HCT116 (cell line): ENCODE measurements around the gene IMPA2. TPM values are rescaled to one million over a fixed set of nuclear protein-coding genes. Genes with fewer than 3 reads are reported as not detected.

Experiments
- ATAC-seq: fragments of 200-7000 bp; cut with Tn5 transposase; 2 replicates; pipeline ENCODE4 v1.9.1; 2020; ENCODE audit warnings: mild to moderate bottlenecking, moderate library complexity
- BruUV-seq: library from RNA; stranded (reverse); fragments of 400-500 nt; replicated peaks from 2 replicates; lab custom pipeline; 2021; lab: Mats Ljungman, UMichigan
- CTCF ChIA-PET: fragments of 300-600 bp; sonication (Branson Sonifier 250); formaldehyde crosslinking; loops from one replicate; lab custom pipeline; 2021; ENCODE audit warnings: antibody characterized with exemption; lab: Charles Lee
- POLR2A ChIA-PET: fragments of 300-600, 350-600 bp; sonication (Branson Sonifier 250); formaldehyde crosslinking; loops from one replicate; lab custom pipeline; 2021; ENCODE audit warnings: antibody characterized with exemption; lab: Charles Lee
- RAD21 ChIA-PET, 2 experiments: fragments of 300-600 bp; sonication (Branson Sonifier 250); formaldehyde crosslinking; loops; one replicate each; lab custom pipeline; 2023; ENCODE audit warnings: low total read pairs in 2 of 2; ENCODE audit not compliant: uncharacterized antibody in 2 of 2, unreplicated experiment in 2 of 2, low non-redundant PET in 1 of 2; lab: Charles Lee
- DNase-seq: peaks from one replicate; pipeline ENCODE4 v3.0.0-alpha.2; 2010; ENCODE audit warnings: low read depth, low spot score
- H2AFZ ChIP-seq: fragments of 200-600 bp; shearing (Covaris generic), sonication (generic); 2 replicates; pipeline ENCODE4 v1.6.1; 2017; ENCODE audit warnings: low read depth, mixed run types, mixed read lengths, antibody characterized with exemption, low read length; ENCODE audit not compliant: poor library complexity, severe bottlenecking
- H3K27ac ChIP-seq: 2 replicates; pipeline ENCODE4 v1.5.1; 2012; ENCODE audit warnings: low read depth, low read length
- H3K27me3 ChIP-seq: fragments of 200-600 bp; sonication (generic); 2 replicates; pipeline ENCODE4 v1.6.1; 2016; ENCODE audit warnings: mixed run types, low read length, mixed read lengths; ENCODE audit not compliant: insufficient read depth
- H3K36me3 ChIP-seq, 2 experiments: fragments of 200-500 bp in 1 of 2; fragments of 200-600 bp in 1 of 2; sonication (Bioruptor generic) in 1 of 2; sonication (generic) in 1 of 2; 2 replicates each; pipeline versions ENCODE4 v1.5.1 to v1.6.1; 2014 to 2016; ENCODE audit warnings: low read length in 2 of 2, inconsistent platforms in 1 of 2, mixed read lengths in 1 of 2, mixed run types in 1 of 2; ENCODE audit not compliant: insufficient read depth in 2 of 2, control insufficient read depth in 1 of 2
- H3K4me1 ChIP-seq, 2 experiments: fragments of 200-600 bp in 1 of 2; sonication (generic) in 1 of 2; 2 replicates each; pipeline versions ENCODE4 v1.5.1 to v1.6.1; 2012 to 2017; ENCODE audit warnings: low read length in 2 of 2, inconsistent platforms in 1 of 2, mild to moderate bottlenecking in 1 of 2, mixed read lengths in 1 of 2, mixed run types in 1 of 2, moderate library complexity in 1 of 2; ENCODE audit not compliant: insufficient read depth in 2 of 2, control insufficient read depth in 1 of 2
- H3K4me2 ChIP-seq: fragments of 200-600 bp; sonication (generic); 2 replicates; pipeline ENCODE4 v1.6.1; 2017; ENCODE audit warnings: mixed run types, low read length, mixed read lengths
- H3K4me3 ChIP-seq, 2 experiments: fragments of 200-600 bp in 1 of 2; sonication (generic) in 1 of 2; replicated peaks in 1 of 2; 2 replicates each; pipeline ENCODE4 v1.5.1; 2011 to 2016; ENCODE audit warnings: low read length in 2 of 2, control low read depth in 1 of 2, low read depth in 1 of 2, mild to moderate bottlenecking in 1 of 2, mixed read lengths in 1 of 2, mixed run types in 1 of 2
- H3K79me2 ChIP-seq: fragments of 200-600 bp; sonication (generic); 2 replicates; pipeline ENCODE4 v1.6.1; 2017; ENCODE audit warnings: mild to moderate bottlenecking, mixed run types, low read length, moderate library complexity, mixed read lengths; ENCODE audit not compliant: insufficient read depth
- H3K9ac ChIP-seq: fragments of 200-600 bp; sonication (generic); 2 replicates; pipeline ENCODE4 v1.6.1; 2016; ENCODE audit warnings: low read length, mixed read lengths
- H3K9me2 ChIP-seq: fragments of 200-600 bp; sonication (generic), shearing (Covaris generic); 2 replicates; pipeline ENCODE4 v1.6.1; 2017; ENCODE audit warnings: mixed run types, mild to moderate bottlenecking, moderate library complexity; ENCODE audit not compliant: insufficient read depth
- H3K9me3 ChIP-seq, 2 experiments: fragments of 200-500 bp in 1 of 2; fragments of 200-600 bp in 1 of 2; sonication (Bioruptor generic) in 1 of 2; sonication (generic) in 1 of 2; 2 replicates each; pipeline ENCODE4 v1.6.1; 2014 to 2017; ENCODE audit warnings: low read length in 2 of 2, mixed read lengths in 2 of 2, inconsistent platforms in 1 of 2, low read depth in 1 of 2, mild to moderate bottlenecking in 1 of 2, mixed run types in 1 of 2, moderate library complexity in 1 of 2; ENCODE audit not compliant: control insufficient read depth in 1 of 2, insufficient read depth in 1 of 2
- H4K20me1 ChIP-seq: fragments of 200-600 bp; sonication (generic), shearing (Covaris generic); 2 replicates; pipeline ENCODE4 v1.6.1; 2017; ENCODE audit warnings: mixed run types, mild to moderate bottlenecking, moderate library complexity; ENCODE audit not compliant: insufficient read depth
- ATF3 ChIP-seq: IDR thresholded peaks from 2 replicates; pipeline ENCODE4 v1.6.1; 2012
- CBX3 ChIP-seq: IDR thresholded peaks from 2 replicates; pipeline ENCODE4 v1.6.1; 2012; ENCODE audit warnings: low read depth
- CEBPB ChIP-seq: IDR thresholded peaks from 2 replicates; pipeline ENCODE4 v1.6.1; 2012; ENCODE audit warnings: low read depth
- CTCF ChIP-seq, 3 experiments: fragments of 200-600 bp in 1 of 3; sonication (generic) in 1 of 3; IDR thresholded peaks in 2 of 3; conservative IDR thresholded peaks in 1 of 3; 2 replicates each; pipeline ENCODE4 v1.5.1; 2012 to 2017; ENCODE audit warnings: low read depth in 2 of 3, low read length in 2 of 3, antibody characterized with exemption in 1 of 3, borderline replicate concordance in 1 of 3, control low read depth in 1 of 3, mild to moderate bottlenecking in 1 of 3, mixed read lengths in 1 of 3, mixed run types in 1 of 3, moderate library complexity in 1 of 3; ENCODE audit not compliant: insufficient read depth in 1 of 3
- EGR1 ChIP-seq: IDR thresholded peaks from 2 replicates; pipeline ENCODE4 v1.6.1; 2012; ENCODE audit warnings: low read depth
- ELF1 ChIP-seq: IDR thresholded peaks from 2 replicates; pipeline ENCODE4 v1.6.1; 2012; ENCODE audit warnings: low read depth, borderline replicate concordance
- EZH2 ChIP-seq: fragments of 200-600 bp; sonication (generic); IDR thresholded peaks from 2 replicates; pipeline ENCODE4 v1.6.1; 2017; ENCODE audit warnings: antibody characterized with exemption, mixed run types
- EZH2phosphoT487 ChIP-seq: fragments of 200-600 bp; IDR thresholded peaks from 2 replicates; pipeline ENCODE4 v1.6.1; 2018; ENCODE audit warnings: antibody characterized with exemption, borderline replicate concordance
- FOSL1 ChIP-seq: IDR thresholded peaks from 2 replicates; pipeline ENCODE4 v1.6.1; 2012; ENCODE audit warnings: low read depth
- JUND ChIP-seq: IDR thresholded peaks from 2 replicates; pipeline ENCODE4 v1.6.1; 2012
- MAX ChIP-seq: IDR thresholded peaks from 2 replicates; pipeline ENCODE4 v1.6.1; 2012
- POLR2A ChIP-seq: IDR thresholded peaks from 2 replicates; pipeline ENCODE4 v1.7.0; 2011; ENCODE audit warnings: borderline replicate concordance; ENCODE audit not compliant: insufficient read depth, insufficient read length; ENCODE audit errors: extremely low read depth
- POLR2AphosphoS5 ChIP-seq: IDR thresholded peaks from 2 replicates; pipeline ENCODE4 v1.6.1; 2011; ENCODE audit warnings: mild to moderate bottlenecking, low read depth, low read length, moderate library complexity
- RAD21 ChIP-seq: IDR thresholded peaks from 2 replicates; pipeline ENCODE4 v1.6.1; 2012; ENCODE audit warnings: low read depth, mild to moderate bottlenecking
- REST ChIP-seq: IDR thresholded peaks from 2 replicates; pipeline ENCODE4 v1.6.1; 2012; ENCODE audit warnings: low read depth
- SIN3A ChIP-seq: IDR thresholded peaks from 2 replicates; pipeline ENCODE4 v1.6.1; 2012; ENCODE audit warnings: low read depth
- YY1 ChIP-seq: IDR thresholded peaks from 2 replicates; pipeline ENCODE4 v1.6.1; 2011; ENCODE audit warnings: low read length, low read depth, moderate library complexity, mild to moderate bottlenecking; ENCODE audit not compliant: insufficient replicate concordance; ENCODE audit errors: extremely low read depth
- ZBTB33 ChIP-seq: IDR thresholded peaks from 2 replicates; pipeline ENCODE4 v1.6.1; 2011; ENCODE audit warnings: mild to moderate bottlenecking, low read length, moderate library complexity; ENCODE audit not compliant: insufficient replicate concordance; ENCODE audit errors: extremely low read depth
- ZFX ChIP-seq: fragments of 450-650 bp; IDR thresholded peaks from 2 replicates; pipeline ENCODE4 v1.6.1; 2017
- ZNF274 ChIP-seq: fragments of 200-500 bp; sonication (Bioruptor generic); IDR thresholded peaks from 2 replicates; pipeline ENCODE4 v1.6.1; 2014; ENCODE audit warnings: mild to moderate bottlenecking, low read depth, low read length, inconsistent platforms
- intact Hi-C: fragments of 100-400 bp; cut with micrococcal nuclease; formaldehyde crosslinking; loops from 2 replicates; pipeline ENCODE4 v1.10.0; 2022
- total RNA-seq: library from RNA; stranded (reverse); gene quantifications from one replicate; pipeline ENCODE4 v1.2.1, GENCODE V29; 2021; ENCODE audit not compliant: unreplicated experiment

The IMPA2 gene
- total RNA-seq, 1 experiment from 2014 or later: 32.5 TPM

GRCh38 chr18:12049978-12050811 lies 68.9 kb downstream of the IMPA2 start:
- TF ChIP-seq ZFX: no peak
- no peak for TF ChIP-seq EZH2phosphoT487
- TF ChIP-seq MAX: no peak
- no peak for TF ChIP-seq EGR1
- TF ChIP-seq CEBPB: no peak
- no peak for TF ChIP-seq CBX3
- no peak for TF ChIP-seq ZNF274
- no peak for TF ChIP-seq JUND
- TF ChIP-seq EZH2: no peak
- no peak for TF ChIP-seq POLR2A
- TF ChIP-seq FOSL1: no peak
- TF ChIP-seq ZBTB33: no peak
- TF ChIP-seq RAD21: no peak
- TF ChIP-seq REST: no peak
- no peak for TF ChIP-seq SIN3A
- no peak for TF ChIP-seq POLR2AphosphoS5
- TF ChIP-seq ATF3: no peak
- no peak for TF ChIP-seq CTCF (IDR thresholded peaks at IDR 0.05 in 2 of 3, conservative IDR thresholded peaks at IDR 0.05 in 1 of 3; ENCODE audit: borderline replicate concordance in 1 of 3, insufficient read depth in 1 of 3, low read depth in 2 of 3, low read length in 2 of 3)
- no peak for TF ChIP-seq ELF1
- TF ChIP-seq YY1: no peak
- TF ChIP-seq, all 23 proteins: peak for 0
- Histone ChIP-seq H3K4me1 (no peaks in the 10 kb centered on the region), H3K9ac (no peak overlapping the region), H3K79me2 (no peaks in the 10 kb centered on the region), H3K4me2 (no peak overlapping the region), H3K27me3 (no peaks in the 10 kb centered on the region), H2AFZ (no peak overlapping the region), H3K4me3 (no peak overlapping the region), H3K36me3 (no peaks in the 10 kb centered on the region), H4K20me1 (no peaks in the 10 kb centered on the region), H3K27ac (no peak overlapping the region), H3K9me3 (no peaks in the 10 kb centered on the region), H3K9me2 (no peaks in the 10 kb centered on the region)
- ATAC-seq: no peak
- DNase-seq: no peak
- ChIA-PET RAD21 (no interaction called here), CTCF (interaction anchor here (1.6 kb wide), 1 partner anchor 11 kb away, joined by 8 read pairs; no protein-coding TSS in a partner anchor), POLR2A (no interaction called here)
- intact Hi-C loops: no loop called here
- BruUV-seq: no TSS peak
